Right atrium auricular region (tissue), 2 donors: Measurements from ENCODE around the gene SPATC1L. TPM values are rescaled to one million over a fixed set of nuclear protein-coding genes. Genes with fewer than 3 reads are reported as not detected.

ENCODE experiments used
- DNase-seq: peaks from one replicate; pipeline ENCODE4 v3.0.0-alpha.2; 2019; ENCODE audit warnings: low spot score
- H3K27ac ChIP-seq, 2 donors: fragments of 200-600 bp; sonication (generic); 1 replicate in 1 of 2; 2 replicates in 1 of 2; pipeline ENCODE4 v1.5.1; 2016 to 2019
- H3K27me3 ChIP-seq, 2 donors: fragments of 200-600 bp; sonication (generic); one replicate each; pipeline versions ENCODE4 v1.5.1 to v1.6.0; 2017 to 2019
- H3K36me3 ChIP-seq: fragments of 200-600 bp; sonication (generic); one replicate; pipeline ENCODE4 v1.5.1; 2016
- H3K4me1 ChIP-seq, 2 donors: fragments of 200-600 bp; sonication (generic); one replicate each; pipeline versions ENCODE4 v1.5.1 to v1.6.0; 2017 to 2019
- H3K4me3 ChIP-seq, 2 donors: fragments of 200-600 bp; sonication (generic); 1 replicate in 1 of 2; 2 replicates in 1 of 2; pipeline ENCODE4 v1.5.1; 2017 to 2019; ENCODE audit warnings: mild to moderate bottlenecking in 1 of 2, moderate library complexity in 1 of 2
- H3K9me3 ChIP-seq, 2 donors: fragments of 200-600 bp; sonication (generic); one replicate each; pipeline ENCODE4 v1.5.1; 2019
- total RNA-seq, 2 donors: library from RNA; depleted of rRNA; stranded (reverse); fragments of >200 nt; gene quantifications; one replicate each; pipeline ENCODE4 v1.1.0, GENCODE V29; 2016
- TF ChIP-seq, protein P1 (sequence below), 2 donors: fragments of 200-600 bp; sonication (generic); IDR thresholded peaks; one replicate each; pipeline ENCODE4 v1.5.1; 2019; ENCODE audit warnings: antibody characterized with exemption in 2 of 2

The SPATC1L gene
- total RNA-seq, 2 donors from 2014 or later = 8.7 to 12.5 TPM

DNA sequence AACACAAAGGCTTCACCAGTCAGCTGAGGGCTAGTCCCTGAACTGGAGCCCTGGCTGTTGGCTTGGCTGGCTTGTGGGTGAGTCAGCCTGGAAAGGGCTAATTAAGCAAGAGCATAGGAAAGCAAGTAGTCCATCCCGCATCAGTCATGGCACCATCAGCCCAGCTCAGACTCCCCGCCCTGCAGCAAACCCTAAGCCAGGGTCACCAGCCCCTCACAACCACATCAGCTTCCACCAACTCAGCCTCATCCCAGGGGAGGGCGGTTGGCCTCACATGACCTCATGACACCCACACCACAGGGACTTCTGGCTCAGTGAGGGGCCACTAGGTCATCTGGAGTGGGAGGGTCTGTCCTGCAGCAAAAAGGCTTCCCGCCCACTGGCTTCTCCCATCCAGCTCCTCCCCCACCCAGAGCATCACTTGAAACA is 7.0 kb upstream of the SPATC1L start:
- Histone ChIP-seq H3K27me3 (no peaks in the 10 kb centered on the region), H3K4me1 (peaks cover 0 to 43% of the 10 kb centered on the region in 2 donors), H3K27ac (peak overlapping the region in 1 of 2 donors; percentile 89), H3K36me3 (peaks cover 42% of the 10 kb centered on the region), H3K4me3 (no peak overlapping the region), H3K9me3 (no peaks in the 10 kb centered on the region)
- DNase-seq = peak; percentile 68
- TF ChIP-seq, protein P1, sequence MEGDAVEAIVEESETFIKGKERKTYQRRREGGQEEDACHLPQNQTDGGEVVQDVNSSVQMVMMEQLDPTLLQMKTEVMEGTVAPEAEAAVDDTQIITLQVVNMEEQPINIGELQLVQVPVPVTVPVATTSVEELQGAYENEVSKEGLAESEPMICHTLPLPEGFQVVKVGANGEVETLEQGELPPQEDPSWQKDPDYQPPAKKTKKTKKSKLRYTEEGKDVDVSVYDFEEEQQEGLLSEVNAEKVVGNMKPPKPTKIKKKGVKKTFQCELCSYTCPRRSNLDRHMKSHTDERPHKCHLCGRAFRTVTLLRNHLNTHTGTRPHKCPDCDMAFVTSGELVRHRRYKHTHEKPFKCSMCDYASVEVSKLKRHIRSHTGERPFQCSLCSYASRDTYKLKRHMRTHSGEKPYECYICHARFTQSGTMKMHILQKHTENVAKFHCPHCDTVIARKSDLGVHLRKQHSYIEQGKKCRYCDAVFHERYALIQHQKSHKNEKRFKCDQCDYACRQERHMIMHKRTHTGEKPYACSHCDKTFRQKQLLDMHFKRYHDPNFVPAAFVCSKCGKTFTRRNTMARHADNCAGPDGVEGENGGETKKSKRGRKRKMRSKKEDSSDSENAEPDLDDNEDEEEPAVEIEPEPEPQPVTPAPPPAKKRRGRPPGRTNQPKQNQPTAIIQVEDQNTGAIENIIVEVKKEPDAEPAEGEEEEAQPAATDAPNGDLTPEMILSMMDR (IDR thresholded peaks at IDR 0.05) = no peak

DNA sequence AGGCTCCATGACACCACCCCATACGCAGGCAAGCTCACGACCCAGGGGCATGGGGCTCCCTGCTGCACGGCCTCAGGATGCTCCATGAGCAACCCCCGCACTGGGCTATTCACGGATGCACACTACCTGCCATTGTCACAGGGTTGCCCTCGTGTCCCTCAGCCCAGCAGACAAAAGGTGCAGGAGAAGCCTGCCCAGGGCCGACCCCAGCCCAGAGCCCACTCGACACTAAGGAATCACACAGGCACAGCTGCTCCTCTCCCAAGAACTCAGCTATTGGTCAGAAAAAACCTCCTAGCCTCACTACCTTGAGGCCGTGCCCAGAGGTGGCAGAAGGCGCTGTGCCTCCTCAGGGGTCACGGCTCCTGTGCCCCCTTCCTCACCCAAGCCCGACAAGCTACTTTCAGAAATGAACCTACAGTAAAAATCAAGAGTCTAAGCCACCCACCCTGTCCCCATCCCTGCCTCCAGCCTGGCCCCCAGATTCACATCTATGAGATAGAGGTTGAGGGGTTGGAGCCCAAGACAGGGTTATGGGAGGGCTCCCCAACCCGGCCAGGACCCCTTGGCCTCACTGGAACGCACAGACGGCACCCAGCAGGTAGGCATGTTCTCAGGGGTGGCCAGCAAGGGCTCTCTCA is 6.4 kb upstream of the SPATC1L start:
- peak; percentile 50 for DNase-seq
- Histone ChIP-seq H3K36me3 (peaks cover 35% of the 10 kb centered on the region), H3K27ac (peak overlapping the region; percentile 8 to 89), H3K4me1 (peaks cover 0 to 48% of the 10 kb centered on the region in 2 donors), H3K9me3 (no peaks in the 10 kb centered on the region), H3K4me3 (no peak overlapping the region), H3K27me3 (no peaks in the 10 kb centered on the region)
- TF ChIP-seq, protein P1 (IDR thresholded peaks at IDR 0.05) = no peak

DNA sequence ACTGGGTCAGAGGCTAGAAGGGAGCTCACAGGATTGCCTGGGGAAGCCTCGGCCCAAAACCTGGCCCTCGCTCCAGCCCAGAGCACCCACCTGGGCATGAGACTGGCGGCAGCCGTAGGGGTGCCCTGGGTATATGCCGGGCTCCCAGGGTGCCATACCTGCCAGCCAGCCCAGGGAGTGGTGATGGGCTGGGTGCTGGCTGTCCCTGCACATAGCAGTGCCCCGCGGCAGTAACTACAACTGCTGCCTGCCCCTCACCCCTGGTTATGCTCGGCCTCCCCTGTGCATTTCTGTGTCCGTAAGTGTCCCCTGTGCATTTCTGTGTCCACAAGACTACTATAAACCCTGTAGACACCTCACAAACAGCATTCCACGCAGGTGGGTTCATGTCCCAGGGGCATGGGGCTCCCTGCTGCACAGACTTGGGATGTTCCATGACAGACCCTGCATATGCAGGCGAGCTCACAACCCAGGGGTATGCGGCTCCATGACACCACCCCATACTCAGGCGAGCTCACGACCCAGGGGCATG is 5.8 kb upstream of the SPATC1L start:
- Histone ChIP-seq H3K9me3 (no peaks in the 10 kb centered on the region), H3K4me3 (no peak overlapping the region), H3K36me3 (peaks cover 29% of the 10 kb centered on the region), H3K27ac (peak overlapping the region; percentile 80 to 89), H3K4me1 (peaks cover 0 to 53% of the 10 kb centered on the region in 2 donors), H3K27me3 (no peaks in the 10 kb centered on the region)
- peak; percentile 47 for DNase-seq
- TF ChIP-seq, protein P1 (IDR thresholded peaks at IDR 0.05) = no peak

DNA sequence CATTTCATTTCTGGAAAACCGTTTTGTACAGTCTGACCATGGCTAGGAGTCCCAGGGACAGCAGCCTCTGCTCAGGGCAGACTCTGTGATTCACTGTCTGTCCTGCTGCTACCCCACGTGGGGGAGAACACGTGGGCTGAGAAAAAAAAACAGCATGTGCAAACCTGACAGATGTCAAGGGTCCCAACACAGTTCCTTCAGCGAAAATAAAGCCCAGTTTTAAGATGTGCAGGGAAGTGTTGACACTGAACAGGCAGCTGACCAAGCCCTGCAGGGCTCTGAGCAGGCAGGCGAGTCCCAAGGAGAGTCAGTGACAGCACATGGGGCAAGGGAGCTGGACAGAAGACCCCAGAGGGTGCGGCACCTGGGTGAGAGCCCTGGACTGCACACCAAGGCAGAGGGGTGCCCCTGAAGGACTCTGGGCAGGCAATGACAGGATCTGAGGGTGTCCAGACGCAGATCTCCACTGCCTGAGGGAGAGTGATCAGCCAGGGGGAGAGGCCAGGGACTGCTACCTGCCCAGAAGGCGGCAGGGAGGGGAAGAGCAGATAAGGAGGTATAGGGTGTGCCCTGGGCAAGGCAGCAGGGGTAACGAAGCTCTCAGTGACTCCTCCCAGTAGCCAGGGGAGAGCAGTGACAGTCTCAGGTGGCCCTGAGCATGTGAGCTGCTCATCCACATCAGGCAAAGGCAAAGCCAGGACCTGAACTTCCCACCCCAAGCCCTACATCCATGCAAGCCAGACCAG is 5.1 kb upstream of the SPATC1L start:
- Histone ChIP-seq H3K4me3 (no peak overlapping the region), H3K27ac (peak overlapping the region; percentile 80 to 89), H3K36me3 (peaks cover 23% of the 10 kb centered on the region), H3K4me1 (peaks cover 0 to 53% of the 10 kb centered on the region in 2 donors), H3K9me3 (no peaks in the 10 kb centered on the region), H3K27me3 (no peaks in the 10 kb centered on the region)
- TF ChIP-seq, protein P1 (IDR thresholded peaks at IDR 0.05) = no peak
- peak; percentile 54 for DNase-seq

DNA sequence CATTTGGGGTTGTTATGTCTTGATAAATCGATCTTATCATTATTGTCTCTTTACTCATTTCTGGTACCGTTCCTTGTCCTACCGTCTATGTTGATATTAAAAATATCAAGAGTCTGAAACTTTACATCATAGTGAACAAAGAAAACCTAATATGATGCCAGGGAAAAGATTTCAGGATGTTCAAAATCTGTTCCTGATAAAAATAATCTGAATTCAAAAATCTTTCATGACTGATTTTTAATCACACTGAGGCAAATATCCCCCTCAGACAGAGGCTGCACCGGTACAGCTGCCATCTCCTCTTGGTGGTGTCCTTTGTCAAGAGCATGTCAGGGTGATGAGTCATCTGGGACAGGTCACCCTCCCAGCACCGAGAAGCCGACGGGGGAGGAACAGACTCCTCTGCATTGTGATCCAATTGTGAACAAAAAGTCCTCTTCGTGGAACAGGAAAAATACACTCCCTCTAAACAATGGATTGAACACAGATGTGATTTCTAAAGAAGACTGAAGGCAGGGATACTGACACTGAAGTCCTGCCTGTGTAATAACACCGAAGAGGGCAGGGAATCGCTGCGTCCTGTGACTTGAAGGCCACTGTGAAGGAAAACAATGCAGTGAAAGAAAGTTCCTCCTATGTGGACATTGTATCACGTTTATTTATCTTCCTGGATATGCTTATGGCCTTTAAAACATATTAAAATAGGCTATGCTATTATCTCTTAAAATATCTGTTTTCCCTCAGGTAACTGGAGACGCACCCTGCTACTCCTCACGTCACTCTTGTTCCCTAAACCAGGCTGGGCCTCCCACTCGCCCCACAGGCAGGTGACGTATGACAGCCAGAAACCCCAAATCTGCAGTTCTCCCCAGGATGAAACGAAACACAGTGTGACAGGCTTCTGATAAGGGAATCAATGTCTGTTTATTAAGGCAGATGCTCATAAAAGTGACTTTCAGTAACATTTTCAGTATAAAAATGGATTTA is 4.3 kb upstream of the SPATC1L start:
- Histone ChIP-seq H3K27me3 (no peaks in the 10 kb centered on the region), H3K4me1 (peaks cover 0 to 58% of the 10 kb centered on the region in 2 donors), H3K9me3 (no peaks in the 10 kb centered on the region), H3K4me3 (no peak overlapping the region), H3K27ac (peak overlapping the region; percentile 80 to 89), H3K36me3 (peaks cover 14% of the 10 kb centered on the region)
- peak; percentile 82 for DNase-seq
- TF ChIP-seq, protein P1 (IDR thresholded peaks at IDR 0.05) = no peak
